H1 (cell line): ENCODE data around the gene NUDT6.
"Not testable (repeated sequence)": the region's sequence is repeated elsewhere in the genome, so short reads cannot be mapped to it uniquely, and the experiment has no call there.

Experiments used
- POLR2A ChIP-seq, 2 experiments: IDR thresholded peaks; 1 replicate in 1 of 2; 2 replicates in 1 of 2; pipeline ENCODE4 v1.6.1; 2011; ENCODE audit warnings: low read depth in 2 of 2, low read length in 2 of 2, mild to moderate bottlenecking in 2 of 2; ENCODE audit errors: control extremely low read depth in 1 of 2
- SIN3A ChIP-seq, 2 experiments: IDR thresholded peaks in 1 of 2; conservative IDR thresholded peaks in 1 of 2; 2 replicates each; pipeline ENCODE4 v1.6.1; 2011 to 2012; ENCODE audit warnings: low read length in 2 of 2, improper control_type of control experiment in 1 of 2, low read depth in 1 of 2, mild to moderate bottlenecking in 1 of 2
- TF ChIP-seq, protein P1 (sequence below), 3 experiments: IDR thresholded peaks; 1 replicate in 2 of 3; 2 replicates in 1 of 3; pipeline versions ENCODE4 v1.5.1 to v1.6.1; 2011; ENCODE audit warnings: low read length in 3 of 3, mild to moderate bottlenecking in 3 of 3, inconsistent platforms in 2 of 3, low read depth in 1 of 3, moderate library complexity in 1 of 3; ENCODE audit not compliant: insufficient read depth in 1 of 3; ENCODE audit errors: control extremely low read depth in 1 of 3
- TF ChIP-seq, protein P2 (sequence below): IDR thresholded peaks from 2 replicates; pipeline ENCODE4 v1.6.1; 2012; ENCODE audit warnings: inconsistent platforms

DNA sequence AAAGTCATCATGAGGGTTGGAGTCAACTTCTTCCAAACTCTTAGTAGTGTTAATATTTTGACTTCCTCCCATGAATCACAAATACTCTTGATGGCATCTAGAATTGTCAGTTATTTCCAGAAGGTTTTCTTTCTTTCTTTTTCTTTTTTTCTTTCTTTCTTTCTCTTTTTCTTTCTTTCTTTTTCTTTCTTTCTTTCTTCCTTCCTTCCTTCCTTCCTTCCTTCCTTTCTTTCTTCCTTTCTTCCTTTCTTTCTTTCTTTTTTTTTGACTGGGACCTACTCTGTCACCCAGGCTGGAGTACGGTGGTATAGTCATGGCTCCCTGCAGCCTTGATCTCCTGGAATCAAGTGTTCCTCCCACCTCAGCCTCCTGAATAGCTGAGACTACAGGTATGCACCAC is 78.0 kb downstream of the NUDT6 start:
- not testable (repeated sequence) for TF ChIP-seq POLR2A (IDR thresholded peaks at IDR 0.05; ENCODE audit: control extremely low read depth in 1 of 2, low read depth in 2 of 2, low read length in 2 of 2); SIN3A (conservative IDR thresholded peaks at IDR 0.05 in 1 of 2, IDR thresholded peaks at IDR 0.05 in 1 of 2; ENCODE audit: low read depth in 1 of 2, low read length in 2 of 2)
- TF ChIP-seq, protein P1, sequence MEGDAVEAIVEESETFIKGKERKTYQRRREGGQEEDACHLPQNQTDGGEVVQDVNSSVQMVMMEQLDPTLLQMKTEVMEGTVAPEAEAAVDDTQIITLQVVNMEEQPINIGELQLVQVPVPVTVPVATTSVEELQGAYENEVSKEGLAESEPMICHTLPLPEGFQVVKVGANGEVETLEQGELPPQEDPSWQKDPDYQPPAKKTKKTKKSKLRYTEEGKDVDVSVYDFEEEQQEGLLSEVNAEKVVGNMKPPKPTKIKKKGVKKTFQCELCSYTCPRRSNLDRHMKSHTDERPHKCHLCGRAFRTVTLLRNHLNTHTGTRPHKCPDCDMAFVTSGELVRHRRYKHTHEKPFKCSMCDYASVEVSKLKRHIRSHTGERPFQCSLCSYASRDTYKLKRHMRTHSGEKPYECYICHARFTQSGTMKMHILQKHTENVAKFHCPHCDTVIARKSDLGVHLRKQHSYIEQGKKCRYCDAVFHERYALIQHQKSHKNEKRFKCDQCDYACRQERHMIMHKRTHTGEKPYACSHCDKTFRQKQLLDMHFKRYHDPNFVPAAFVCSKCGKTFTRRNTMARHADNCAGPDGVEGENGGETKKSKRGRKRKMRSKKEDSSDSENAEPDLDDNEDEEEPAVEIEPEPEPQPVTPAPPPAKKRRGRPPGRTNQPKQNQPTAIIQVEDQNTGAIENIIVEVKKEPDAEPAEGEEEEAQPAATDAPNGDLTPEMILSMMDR (IDR thresholded peaks at IDR 0.05; ENCODE audit: control extremely low read depth in 1 of 3, insufficient read depth in 1 of 3, low read depth in 1 of 3, low read length in 3 of 3): not testable (repeated sequence)
- TF ChIP-seq, protein P2, sequence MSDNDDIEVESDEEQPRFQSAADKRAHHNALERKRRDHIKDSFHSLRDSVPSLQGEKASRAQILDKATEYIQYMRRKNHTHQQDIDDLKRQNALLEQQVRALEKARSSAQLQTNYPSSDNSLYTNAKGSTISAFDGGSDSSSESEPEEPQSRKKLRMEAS: not testable (repeated sequence)
